ENCODE measurements around the gene C1orf146. TPM values are rescaled to one million over a fixed set of nuclear protein-coding genes. Genes with fewer than 3 reads are reported as not detected.

The C1orf146 gene
- total RNA-seq, 1 experiment from 2014 or later = not detected

DNA sequence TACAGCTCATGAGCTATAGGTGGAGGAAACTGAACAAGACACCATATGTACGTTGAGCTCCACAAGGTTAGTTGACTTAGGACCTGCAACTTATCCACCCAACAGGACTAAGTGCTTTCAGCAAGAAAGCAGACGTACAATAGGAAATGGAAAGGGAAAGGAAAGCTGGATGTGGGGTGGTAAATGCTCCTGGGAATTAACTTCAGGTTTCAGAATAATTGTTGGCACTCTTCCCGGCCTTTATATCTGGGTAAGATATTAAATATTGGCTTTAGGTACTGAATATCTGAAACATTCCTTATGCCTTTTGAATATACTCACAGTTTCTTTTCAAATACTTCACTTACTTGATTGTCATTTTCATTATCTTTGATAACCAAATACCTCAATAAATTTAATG lies 44.8 kb downstream of the C1orf146 start:
- Mint-ChIP-seq H3K4me1 (ENCODE audit: insufficient read depth, unreplicated experiment) (no peaks in the 10 kb centered on the region), H3K27ac (ENCODE audit: low read depth, unreplicated experiment) (no peak overlapping the region), H3K9me3 (ENCODE audit: unreplicated experiment) (no peaks in the 10 kb centered on the region), H3K4me3 (ENCODE audit: unreplicated experiment) (no peak overlapping the region), H3K36me3 (ENCODE audit: insufficient read depth, unreplicated experiment) (peaks cover 38% of the 10 kb centered on the region), H3K27me3 (ENCODE audit: insufficient read depth, unreplicated experiment) (no peaks in the 10 kb centered on the region)
- no TSS peak for BruUV-seq (replicated peaks)
- no peak for TF ChIP-seq CTCF (IDR thresholded peaks at IDR 0.05; ENCODE audit: unreplicated experiment)
- no peak for DNase-seq (ENCODE audit: unreplicated experiment)
- CTCF ChIA-PET = interaction anchor here (0.6 kb wide), 1 partner anchor 172 kb away, joined by 3 read pairs; no protein-coding TSS in a partner anchor
- POLR2A ChIA-PET = interaction anchor here (1.3 kb wide), 1 partner anchor 7 kb away, joined by 5 read pairs; no protein-coding TSS in a partner anchor
- intact Hi-C loops (cut with micrococcal nuclease) = no loop called here

DNA sequence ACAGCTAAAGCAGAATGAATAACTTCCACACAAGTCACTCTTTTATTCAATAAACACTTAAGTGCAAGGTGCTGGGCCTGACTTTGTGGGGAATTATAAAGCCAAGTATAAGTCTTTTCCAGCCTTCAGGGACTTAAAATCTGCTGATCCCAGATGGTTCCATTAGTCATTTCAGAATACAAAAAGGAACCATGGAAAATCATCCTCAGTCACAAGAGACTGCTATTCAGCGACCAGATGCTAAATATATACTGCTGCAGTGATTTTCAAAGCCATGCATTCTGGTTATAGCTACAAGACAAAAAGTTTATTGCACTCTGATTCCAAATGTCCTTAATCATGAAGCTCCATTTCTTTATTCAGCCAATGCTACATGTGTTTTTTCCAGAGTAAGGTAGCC lies 55.3 kb downstream of the C1orf146 start:
- TF ChIP-seq CTCF (IDR thresholded peaks at IDR 0.05; ENCODE audit: unreplicated experiment) = no peak
- intact Hi-C loops (cut with micrococcal nuclease) = no loop called here
- no peaks in the 10 kb centered on the region for H3K27me3 Mint-ChIP-seq (ENCODE audit: insufficient read depth, unreplicated experiment)
- no TSS peak for BruUV-seq (replicated peaks)
- peaks cover 40% of the 10 kb centered on the region for H3K36me3 Mint-ChIP-seq (ENCODE audit: insufficient read depth, unreplicated experiment)
- no peak overlapping the region for H3K4me3 Mint-ChIP-seq (ENCODE audit: unreplicated experiment)
- ChIA-PET POLR2A (interaction anchor here (0.6 to 1.2 kb wide), 2 partner anchors 18 to 382 kb away, joined by 3 read pairs; no protein-coding TSS in a partner anchor), CTCF (interaction anchor here (0.6 to 1.2 kb wide), 4 partner anchors 18 to 970 kb away, joined by 3 to 4 read pairs (median 3); no protein-coding TSS in a partner anchor)
- no peak overlapping the region for H3K27ac Mint-ChIP-seq (ENCODE audit: low read depth, unreplicated experiment)
- H3K9me3 Mint-ChIP-seq (ENCODE audit: unreplicated experiment) = no peaks in the 10 kb centered on the region
- no peaks in the 10 kb centered on the region for H3K4me1 Mint-ChIP-seq (ENCODE audit: insufficient read depth, unreplicated experiment)
- DNase-seq (ENCODE audit: unreplicated experiment) = no peak

DNA sequence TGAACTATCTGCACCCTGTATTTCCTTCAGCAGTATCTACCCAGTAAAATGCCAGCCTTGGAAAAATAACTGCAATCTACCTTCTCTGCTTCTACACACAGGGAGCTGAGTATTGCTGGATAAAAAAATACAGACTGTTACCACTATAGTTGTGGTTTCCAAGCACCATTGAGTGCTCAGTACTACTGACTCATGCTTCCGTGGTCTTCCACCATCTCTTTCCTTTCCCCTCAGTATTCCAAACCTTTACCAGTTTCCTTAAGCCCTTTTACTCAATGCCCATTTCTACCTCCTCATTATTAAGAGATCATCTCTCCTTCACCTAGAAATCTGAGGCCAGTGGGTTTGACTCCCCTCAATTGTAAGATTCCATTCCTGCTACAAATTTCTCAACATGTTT lies 57.2 kb downstream of the C1orf146 start:
- no TSS peak for BruUV-seq (replicated peaks)
- Mint-ChIP-seq H3K9me3 (ENCODE audit: unreplicated experiment) (no peaks in the 10 kb centered on the region), H3K4me1 (ENCODE audit: insufficient read depth, unreplicated experiment) (no peaks in the 10 kb centered on the region), H3K27me3 (ENCODE audit: insufficient read depth, unreplicated experiment) (no peaks in the 10 kb centered on the region), H3K27ac (ENCODE audit: low read depth, unreplicated experiment) (no peak overlapping the region), H3K4me3 (ENCODE audit: unreplicated experiment) (no peak overlapping the region), H3K36me3 (ENCODE audit: insufficient read depth, unreplicated experiment) (peaks cover 46% of the 10 kb centered on the region)
- no peak for TF ChIP-seq CTCF (IDR thresholded peaks at IDR 0.05; ENCODE audit: unreplicated experiment)
- CTCF ChIA-PET = no interaction called here
- DNase-seq (ENCODE audit: unreplicated experiment) = no peak
- POLR2A ChIA-PET = interaction anchor here (0.9 kb wide), 1 partner anchor 11 kb away, joined by 4 read pairs; no protein-coding TSS in a partner anchor
- intact Hi-C loops (cut with micrococcal nuclease) = no loop called here

DNA sequence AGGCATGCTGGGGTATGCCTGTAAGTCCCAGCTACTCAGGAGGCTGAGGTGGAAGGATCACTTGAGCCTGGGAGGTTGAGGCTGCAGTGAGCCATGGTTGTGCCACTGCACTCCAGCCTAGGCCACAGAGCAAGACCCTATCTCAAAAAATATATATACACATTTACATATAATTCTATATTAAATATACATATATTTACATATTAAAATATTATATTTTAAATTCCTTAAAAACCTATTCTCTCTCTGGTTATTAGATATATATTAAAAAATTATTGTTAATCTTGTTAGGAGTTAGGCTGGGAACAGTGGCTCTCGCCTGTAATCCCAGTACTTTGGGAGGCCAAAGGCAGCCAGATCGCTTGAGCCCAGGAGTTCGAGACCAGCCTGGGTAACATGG lies 58.4 kb downstream of the C1orf146 start:
- H3K9me3 Mint-ChIP-seq (ENCODE audit: unreplicated experiment) = peaks cover 8% of the 10 kb centered on the region
- peaks cover 55% of the 10 kb centered on the region for H3K36me3 Mint-ChIP-seq (ENCODE audit: insufficient read depth, unreplicated experiment)
- ChIA-PET CTCF (interaction anchor here (0.6 kb wide), 1 partner anchor 1556 kb away, joined by 4 read pairs; no protein-coding TSS in a partner anchor), POLR2A (interaction anchor here (0.6 kb wide), 1 partner anchor 24 kb away, joined by 3 read pairs; no protein-coding TSS in a partner anchor)
- no peak overlapping the region for H3K27ac Mint-ChIP-seq (ENCODE audit: low read depth, unreplicated experiment)
- intact Hi-C loops (cut with micrococcal nuclease) = no loop called here
- no peaks in the 10 kb centered on the region for H3K4me1 Mint-ChIP-seq (ENCODE audit: insufficient read depth, unreplicated experiment)
- no TSS peak for BruUV-seq (replicated peaks)
- no peak overlapping the region for H3K4me3 Mint-ChIP-seq (ENCODE audit: unreplicated experiment)
- no peak for DNase-seq (ENCODE audit: unreplicated experiment)
- H3K27me3 Mint-ChIP-seq (ENCODE audit: insufficient read depth, unreplicated experiment) = no peaks in the 10 kb centered on the region
- no peak for TF ChIP-seq CTCF (IDR thresholded peaks at IDR 0.05; ENCODE audit: unreplicated experiment)

All from MCF 10A (cell line).